AG04449 (cell line): ENCODE measurements around the gene LRRC56.
"Not testable (repeated sequence)": the region's sequence is repeated elsewhere in the genome, so short reads cannot be mapped to it uniquely, and the experiment has no call there.

Experiments
- CTCF ChIA-PET: fragments of 350-600 bp; formaldehyde crosslinking; extraction: SDS; loops from one replicate; lab custom pipeline; 2021; ENCODE audit warnings: antibody characterized with exemption; lab: Yijun Ruan, JAX
- POLR2A ChIA-PET: fragments of 400-600, 350-600 bp; formaldehyde crosslinking; extraction: SDS; loops from one replicate; lab custom pipeline; 2020; ENCODE audit warnings: antibody characterized with exemption, inconsistent platforms; lab: Yijun Ruan, JAX
- DNase-seq: peaks from one replicate; pipeline ENCODE4 v3.0.0-alpha.2; 2010; ENCODE audit warnings: low read depth, low spot score
- H3K4me3 ChIP-seq: 2 replicates; pipeline ENCODE4 v1.5.1; 2011; ENCODE audit warnings: low read depth, mild to moderate bottlenecking, control low read depth, low read length
- CTCF ChIP-seq: IDR thresholded peaks from one replicate; pipeline ENCODE4 v1.5.1; 2011; ENCODE audit warnings: mild to moderate bottlenecking, moderate library complexity, low read length, control low read depth, inconsistent platforms; ENCODE audit not compliant: insufficient read depth; ENCODE audit errors: missing control alignments

Gene LRRC56

GRCh38 chr11:507727-508515 lies 29.4 kb upstream of the LRRC56 start:
- POLR2A ChIA-PET: no interaction called here
- H3K4me3 ChIP-seq: peak overlapping the region; percentile 97
- CTCF ChIA-PET: interaction anchor here (3.5 to 4.4 kb wide), 2 partner anchors 11 to 60 kb away, joined by 11 to 57 read pairs; no protein-coding TSS in a partner anchor
- no peak for DNase-seq
- no peak for TF ChIP-seq CTCF

GRCh38 chr11:508956-509355 lies 28.4 kb upstream of the LRRC56 start:
- no peak overlapping the region for H3K4me3 ChIP-seq
- CTCF ChIA-PET: interaction anchor here (1.4 to 4.4 kb wide), 3 partner anchors 10 to 61 kb away, joined by 3 to 57 read pairs (median 11); no protein-coding TSS in a partner anchor
- no peak for DNase-seq
- no peak for TF ChIP-seq CTCF
- POLR2A ChIA-PET: no interaction called here

GRCh38 chr11:512761-513595 lies 24.3 kb upstream of the LRRC56 start:
- H3K4me3 ChIP-seq: no peak overlapping the region
- TF ChIP-seq CTCF: no peak
- ChIA-PET CTCF (no interaction called here), POLR2A (no interaction called here)
- DNase-seq: no peak

- DNase-seq: no peak
- TF ChIP-seq CTCF: no peak
- ChIA-PET CTCF (no interaction called here), POLR2A (no interaction called here)
- no peak overlapping the region for H3K4me3 ChIP-seq
Measured at GRCh38 chr11:514606-515005, 22.7 kb upstream of the LRRC56 start.

GRCh38 chr11:515131-515530 lies 22.2 kb upstream of the LRRC56 start:
- TF ChIP-seq CTCF: no peak
- ChIA-PET POLR2A (no interaction called here), CTCF (interaction anchor here (1.8 kb wide), 1 partner anchor 66 kb away, joined by 5 read pairs; no protein-coding TSS in a partner anchor)
- no peak for DNase-seq
- no peak overlapping the region for H3K4me3 ChIP-seq

GRCh38 chr11:516400-516799 lies 20.9 kb upstream of the LRRC56 start:
- no peak for TF ChIP-seq CTCF
- ChIA-PET CTCF (interaction anchor here (1.5 to 1.8 kb wide), 2 partner anchors 18 to 68 kb away, joined by 4 to 5 read pairs; no protein-coding TSS in a partner anchor), POLR2A (no interaction called here)
- H3K4me3 ChIP-seq: no peak overlapping the region
- DNase-seq: no peak

GRCh38 chr11:516918-517685 lies 20.2 kb upstream of the LRRC56 start:
- H3K4me3 ChIP-seq, POLR2A ChIA-PET, DNase-seq: not testable (repeated sequence)
- CTCF ChIA-PET: interaction anchor here (1.1 to 1.8 kb wide), 4 partner anchors 13 to 207 kb away, joined by 3 to 5 read pairs (median 4); no protein-coding TSS in a partner anchor
